Lower leg skin (tissue), 3 donors: ENCODE results near the gene ADAMTS17.

ENCODE experiments used
- CTCF ChIP-seq, 3 donors: fragments of 450-650 bp; IDR thresholded peaks; one replicate each; pipeline ENCODE4 v1.5.1; 2016; ENCODE audit warnings: antibody characterized with exemption in 3 of 3, mild to moderate bottlenecking in 3 of 3, moderate library complexity in 2 of 3
- POLR2A ChIP-seq, 2 donors: fragments of 450-650 bp; IDR thresholded peaks; one replicate each; pipeline ENCODE4 v1.6.1; 2016 to 2017; ENCODE audit warnings: antibody characterized with exemption in 2 of 2, mild to moderate bottlenecking in 1 of 2, moderate library complexity in 1 of 2

GRCh38 chr15:100245855-100246254 lies 95.9 kb downstream of the ADAMTS17 start:
- TF ChIP-seq CTCF (IDR thresholded peaks at IDR 0.05) (no peak), POLR2A (IDR thresholded peaks at IDR 0.05) (no peak)
